NCI-H187 (cell line): ENCODE measurements around the gene TBC1D24.
"Not testable (repeated sequence)": the region's sequence is repeated elsewhere in the genome, so short reads cannot be mapped to it uniquely, and the experiment has no call there.

Source experiments
- DNase-seq, 2 experiments: peaks; one replicate each; lab custom pipeline; 2025; lab: John Stamatoyannopoulos, UW

Gene TBC1D24

GRCh38 chr16:2468725-2469398 is 6.1 kb upstream of the TBC1D24 start:
- DNase-seq, result peak; percentile 99

- peak in 1 of 2 experiments; percentile 72 for DNase-seq
Observed at GRCh38 chr16:2469399-2470233, 5.3 kb upstream of the TBC1D24 start.

- DNase-seq, result no peak
Observed at GRCh38 chr16:2470234-2470601, 4.7 kb upstream of the TBC1D24 start.

GRCh38 chr16:2470603-2471015 is 4.3 kb upstream of the TBC1D24 start:
- peak; percentile 89 to 96 for DNase-seq

GRCh38 chr16:2471016-2471652 is 3.8 kb upstream of the TBC1D24 start, which contains the start of gene NTN3:
Gene NTN3 (plus strand): TSS chr16:2471297. CDS start chr16:2471702, 405 bp downstream.
- DNase-seq, result peak; percentile 54 to 88

GRCh38 chr16:2471653-2472487 is 3.1 kb upstream of the TBC1D24 start:
- DNase-seq, result no peak

GRCh38 chr16:2472488-2472864 is 2.5 kb upstream of the TBC1D24 start:
- no peak for DNase-seq

- DNase-seq, result no peak
Observed at GRCh38 chr16:2472885-2473445, 2.0 kb upstream of the TBC1D24 start.

- DNase-seq, result no peak
Observed at GRCh38 chr16:2473446-2473926, 1.4 kb upstream of the TBC1D24 start.

- DNase-seq, result no peak
Observed at GRCh38 chr16:2473999-2474876, 689 bp upstream of the TBC1D24 start.

GRCh38 chr16:2475413-2476344 is 752 bp downstream of the TBC1D24 start:
- no peak for DNase-seq

- no peak for DNase-seq
Observed at GRCh38 chr16:2476345-2476720, 1.4 kb downstream of the TBC1D24 start.

- no peak for DNase-seq
Observed at GRCh38 chr16:2476741-2477140, 1.8 kb downstream of the TBC1D24 start.

- DNase-seq, result no peak
Observed at GRCh38 chr16:2477327-2477726, 2.4 kb downstream of the TBC1D24 start.

GRCh38 chr16:2478279-2478678 is 3.4 kb downstream of the TBC1D24 start:
- DNase-seq, result no peak

GRCh38 chr16:2479996-2480395 is 5.1 kb downstream of the TBC1D24 start:
- not testable (repeated sequence) for DNase-seq

- DNase-seq, result no peak
Observed at GRCh38 chr16:2480948-2481347, 6.0 kb downstream of the TBC1D24 start.

- no peak for DNase-seq
Observed at GRCh38 chr16:2481676-2482075, 6.7 kb downstream of the TBC1D24 start.

GRCh38 chr16:2482249-2482648 is 7.3 kb downstream of the TBC1D24 start:
- no peak for DNase-seq
